CD4-positive, alpha-beta T cell (primary cell): ENCODE results near the gene ZNF23. TPM values are rescaled to one million over a fixed set of nuclear protein-coding genes. Genes with fewer than 3 reads are reported as not detected.

Experiments
- ATAC-seq: fragments of 200-7000 bp; cut with Tn5 transposase; one replicate; pipeline ENCODE4 v1.10.0; 2022; ENCODE audit warnings: mild to moderate bottlenecking; ENCODE audit not compliant: poor library complexity
- CTCF ChIA-PET: fragments of 350-600 bp; sonication (Branson Sonifier 250); formaldehyde crosslinking; loops from one replicate; lab custom pipeline; 2021; ENCODE audit warnings: antibody characterized with exemption, inconsistent platforms; lab: Charles Lee
- POLR2A ChIA-PET: fragments of 350-600 bp; sonication (Branson Sonifier 250); formaldehyde crosslinking; loops from one replicate; lab custom pipeline; 2021; ENCODE audit warnings: antibody characterized with exemption, inconsistent platforms; lab: Charles Lee
- DNase-seq, 14 experiments: peaks; one replicate each; pipeline ENCODE4 v3.0.0-alpha.2; 2013 to 2020; ENCODE audit warnings: mixed read lengths in 2 of 14
- H3K27ac ChIP-seq, 2 donors: one replicate each; pipeline versions ENCODE4 v1.5.1 to v1.7.0; 2013; ENCODE audit warnings: low read length in 2 of 2, low read depth in 1 of 2, mild to moderate bottlenecking in 1 of 2
- H3K27me3 ChIP-seq, 2 experiments: 1 replicate in 1 of 2; 2 replicates in 1 of 2; pipeline versions ENCODE4 v1.6.1 to v1.7.0; 2013; ENCODE audit warnings: low read length in 2 of 2, control low read depth in 1 of 2, mild to moderate bottlenecking in 1 of 2, moderate library complexity in 1 of 2; ENCODE audit not compliant: insufficient read depth in 2 of 2, control insufficient read depth in 1 of 2
- H3K36me3 ChIP-seq: one replicate; pipeline ENCODE4 v1.6.1; 2013; ENCODE audit warnings: low read length, control low read depth; ENCODE audit not compliant: insufficient read depth
- H3K4me1 ChIP-seq: one replicate; pipeline ENCODE4 v1.6.1; 2013; ENCODE audit warnings: low read length, control low read depth; ENCODE audit not compliant: insufficient read depth
- H3K4me3 ChIP-seq: one replicate; pipeline ENCODE4 v1.5.1; 2013; ENCODE audit warnings: mild to moderate bottlenecking, low read length, moderate library complexity
- H3K9me3 ChIP-seq, 2 experiments: 1 replicate in 1 of 2; 2 replicates in 1 of 2; pipeline versions ENCODE4 v1.6.1 to v1.7.0; 2013; ENCODE audit warnings: low read length in 2 of 2, mild to moderate bottlenecking in 2 of 2, control low read depth in 1 of 2, moderate library complexity in 1 of 2; ENCODE audit not compliant: control insufficient read depth in 1 of 2, insufficient read depth in 1 of 2
- H3K27ac Mint-ChIP-seq: one replicate; pipeline ENCODE4 v1.8.0; 2020; ENCODE audit warnings: mixed read lengths
- H3K27me3 Mint-ChIP-seq: one replicate; pipeline ENCODE4 v1.8.0; 2021; ENCODE audit warnings: mixed read lengths
- H3K36me3 Mint-ChIP-seq: one replicate; pipeline ENCODE4 v1.8.0; 2021; ENCODE audit warnings: low read depth, mixed read lengths
- H3K4me1 Mint-ChIP-seq: one replicate; pipeline ENCODE4 v1.8.0; 2021; ENCODE audit warnings: low read depth, mixed read lengths
- H3K4me3 Mint-ChIP-seq: one replicate; pipeline ENCODE4 v1.8.0; 2020; ENCODE audit warnings: mild to moderate bottlenecking, mixed read lengths
- H3K9me3 Mint-ChIP-seq: one replicate; pipeline ENCODE4 v1.8.0; 2020; ENCODE audit warnings: mixed read lengths
- intact Hi-C, 2 experiments: fragments of 100-400 bp; cut with DNase I in 1 of 2; cut with micrococcal nuclease in 1 of 2; formaldehyde crosslinking; loops; one replicate each; pipeline versions ENCODE4 v1.15.1 to v1.9.0; 2023 to 2025; cut with DNase I, micrococcal nuclease
- total RNA-seq, 174 experiments: library from RNA in 2 of 174; stranded (reverse) in 2 of 174; gene quantifications; one replicate each; pipeline ENCODE4 v1.2.3 and lab custom pipeline; 2021 to 2026
- TF ChIP-seq, protein P1 (sequence below): fragments of 200-600 bp; IDR thresholded peaks from one replicate; pipeline ENCODE4 v1.8.0; 2022; ENCODE audit warnings: antibody characterized with exemption, mild to moderate bottlenecking

Gene ZNF23
- total RNA-seq, 2 experiments from 2014 or later, result 7.0 to 8.4 TPM

DNA sequence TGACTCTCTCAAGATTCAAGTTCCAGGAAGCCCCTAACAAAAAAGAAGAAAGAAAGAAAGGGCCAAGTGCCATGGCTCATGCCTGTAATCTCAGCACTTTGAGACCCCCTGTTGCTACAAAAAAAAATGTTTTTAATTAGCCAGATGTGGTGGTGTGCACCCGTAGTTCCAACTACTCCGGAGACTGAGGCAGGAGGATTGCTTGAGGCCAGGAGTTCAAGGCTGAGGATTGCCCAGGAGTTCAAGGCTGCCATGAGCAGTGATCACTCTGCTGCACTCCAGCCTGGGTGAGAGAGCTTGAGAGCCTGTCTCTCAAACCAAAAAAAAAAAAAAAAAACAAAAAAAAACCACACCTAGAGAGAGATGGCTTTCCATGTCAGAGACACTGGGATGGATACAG is 39.0 kb downstream of the ZNF23 start:
- intact Hi-C loops, result no loop called here
- no peak for DNase-seq
- Histone ChIP-seq H3K9me3 (peaks cover 0 to 8% of the 10 kb centered on the region in 2 experiments), H3K36me3 (no peaks in the 10 kb centered on the region), H3K4me1 (no peaks in the 10 kb centered on the region), H3K27ac (no peak overlapping the region), H3K4me3 (no peak overlapping the region), H3K27me3 (peaks cover 11 to 34% of the 10 kb centered on the region in 2 experiments)
- no peak overlapping the region for H3K4me3 Mint-ChIP-seq
- CTCF ChIA-PET, result no interaction called here
- no peaks in the 10 kb centered on the region for H3K4me1 Mint-ChIP-seq
- no peak for ATAC-seq
- POLR2A ChIA-PET, result no interaction called here
- no peak overlapping the region for H3K27ac Mint-ChIP-seq
- peaks cover 63% of the 10 kb centered on the region for H3K27me3 Mint-ChIP-seq
- no peaks in the 10 kb centered on the region for H3K9me3 Mint-ChIP-seq
- TF ChIP-seq, protein P1, sequence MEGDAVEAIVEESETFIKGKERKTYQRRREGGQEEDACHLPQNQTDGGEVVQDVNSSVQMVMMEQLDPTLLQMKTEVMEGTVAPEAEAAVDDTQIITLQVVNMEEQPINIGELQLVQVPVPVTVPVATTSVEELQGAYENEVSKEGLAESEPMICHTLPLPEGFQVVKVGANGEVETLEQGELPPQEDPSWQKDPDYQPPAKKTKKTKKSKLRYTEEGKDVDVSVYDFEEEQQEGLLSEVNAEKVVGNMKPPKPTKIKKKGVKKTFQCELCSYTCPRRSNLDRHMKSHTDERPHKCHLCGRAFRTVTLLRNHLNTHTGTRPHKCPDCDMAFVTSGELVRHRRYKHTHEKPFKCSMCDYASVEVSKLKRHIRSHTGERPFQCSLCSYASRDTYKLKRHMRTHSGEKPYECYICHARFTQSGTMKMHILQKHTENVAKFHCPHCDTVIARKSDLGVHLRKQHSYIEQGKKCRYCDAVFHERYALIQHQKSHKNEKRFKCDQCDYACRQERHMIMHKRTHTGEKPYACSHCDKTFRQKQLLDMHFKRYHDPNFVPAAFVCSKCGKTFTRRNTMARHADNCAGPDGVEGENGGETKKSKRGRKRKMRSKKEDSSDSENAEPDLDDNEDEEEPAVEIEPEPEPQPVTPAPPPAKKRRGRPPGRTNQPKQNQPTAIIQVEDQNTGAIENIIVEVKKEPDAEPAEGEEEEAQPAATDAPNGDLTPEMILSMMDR, result no peak
- no peaks in the 10 kb centered on the region for H3K36me3 Mint-ChIP-seq

DNA sequence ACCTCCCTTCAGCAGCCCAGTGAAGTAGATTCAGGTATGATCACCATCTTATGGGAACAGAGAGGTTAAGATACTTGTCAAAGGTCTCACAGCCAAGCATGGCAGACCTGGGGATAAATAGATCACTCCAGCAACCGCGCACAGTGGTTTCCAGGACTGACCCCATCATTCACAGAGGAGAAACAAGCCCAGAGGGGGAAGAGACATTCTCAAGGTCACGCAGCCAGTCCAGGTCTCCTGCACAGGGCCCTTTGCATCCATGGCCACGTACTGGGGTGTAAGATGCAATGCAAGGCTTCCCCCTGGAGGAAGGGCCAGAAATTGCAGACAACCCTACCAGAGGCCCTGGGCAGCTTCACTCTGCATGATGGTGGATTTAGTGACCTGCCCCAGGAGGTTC is 40.1 kb downstream of the ZNF23 start:
- Histone ChIP-seq H3K27me3 (peaks cover 11 to 37% of the 10 kb centered on the region in 2 experiments), H3K9me3 (peaks cover 0 to 8% of the 10 kb centered on the region in 2 experiments), H3K27ac (no peak overlapping the region), H3K4me1 (no peaks in the 10 kb centered on the region), H3K36me3 (no peaks in the 10 kb centered on the region), H3K4me3 (no peak overlapping the region)
- Mint-ChIP-seq H3K27ac (no peak overlapping the region), H3K4me1 (no peaks in the 10 kb centered on the region), H3K9me3 (no peaks in the 10 kb centered on the region), H3K27me3 (peaks cover 65% of the 10 kb centered on the region), H3K4me3 (no peak overlapping the region), H3K36me3 (no peaks in the 10 kb centered on the region)
- ChIA-PET POLR2A (no interaction called here), CTCF (interaction anchor here (0.7 to 1.2 kb wide), 2 partner anchors 9 to 189 kb away, joined by 3 to 5 read pairs; no protein-coding TSS in a partner anchor)
- ATAC-seq (peak; percentile 52), DNase-seq (peak in 5 of 14 experiments; percentile 5 to 55 (median 12))
- TF ChIP-seq, protein P1, result peak; percentile 36
- intact Hi-C loops, result no loop called here

DNA sequence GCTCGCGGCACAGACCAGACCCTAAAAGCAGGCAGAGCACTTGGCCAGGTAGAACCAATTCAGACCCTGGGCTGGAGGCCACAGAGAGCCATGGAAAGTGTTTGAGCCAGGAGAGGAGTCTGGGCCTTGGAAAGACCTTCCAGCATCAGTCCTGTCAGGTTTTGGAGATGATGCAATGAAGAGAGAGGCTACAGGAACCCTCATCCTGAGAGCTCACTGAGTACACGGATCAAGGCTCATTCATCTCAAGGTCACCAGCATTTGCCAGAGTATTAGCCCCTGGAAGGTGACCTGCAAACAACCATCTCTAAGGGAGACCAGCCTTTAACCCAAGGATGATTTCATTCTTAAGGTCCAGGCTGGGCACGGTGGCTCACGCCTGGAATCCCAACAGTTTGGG is 48.0 kb downstream of the ZNF23 start:
- DNase-seq (no peak), ATAC-seq (no peak)
- intact Hi-C loops, result no loop called here
- H3K27me3 Mint-ChIP-seq, result peaks cover 64% of the 10 kb centered on the region
- Histone ChIP-seq H3K4me1 (peaks cover 8% of the 10 kb centered on the region), H3K27me3 (peaks cover 5 to 26% of the 10 kb centered on the region in 2 experiments), H3K27ac (no peak overlapping the region), H3K9me3 (no peaks in the 10 kb centered on the region), H3K36me3 (no peaks in the 10 kb centered on the region), H3K4me3 (no peak overlapping the region)
- CTCF ChIA-PET, result interaction anchor here (1.3 to 2.2 kb wide), 2 partner anchors 8 to 86 kb away, joined by 5 to 42 read pairs; no protein-coding TSS in a partner anchor
- H3K9me3 Mint-ChIP-seq, result no peaks in the 10 kb centered on the region
- TF ChIP-seq, protein P1, result no peak
- no peak overlapping the region for H3K4me3 Mint-ChIP-seq
- POLR2A ChIA-PET, result no interaction called here
- no peaks in the 10 kb centered on the region for H3K36me3 Mint-ChIP-seq
- H3K27ac Mint-ChIP-seq, result no peak overlapping the region
- peaks cover 5% of the 10 kb centered on the region for H3K4me1 Mint-ChIP-seq
